K562 (cell line): Measurements from ENCODE around the gene GPR55. TPM values are rescaled to one million over a fixed set of nuclear protein-coding genes. Genes with fewer than 3 reads are reported as not detected.

Experiments
- ATAC-seq: fragments of 200-7000 bp; cut with Tn5 transposase; 3 replicates; pipeline ENCODE4 v1.9.1; 2020; ENCODE audit warnings: moderate library complexity
- BruUV-seq: library from RNA; stranded (reverse); fragments of 400-500 nt; replicated peaks from 2 replicates; lab custom pipeline; 2021; lab: Mats Ljungman, UMichigan
- CTCF ChIA-PET: fragments of 300-600 bp; formaldehyde crosslinking; extraction: SDS; loops from one replicate; lab custom pipeline; 2021; ENCODE audit warnings: low intra/inter-chr PET ratio; lab: Yijun Ruan, JAX
- POLR2A ChIA-PET: fragments of 300-600, 350-650 bp; sonication (Branson Sonifier 250); formaldehyde crosslinking; extraction: SDS; loops from one replicate; lab custom pipeline; 2021; ENCODE audit warnings: antibody characterized with exemption, inconsistent platforms; lab: Yijun Ruan, JAX
- DNase-seq, 4 experiments: peaks; one replicate each; pipeline versions ENCODE4 v3.0.0 to v3.0.0-alpha.2; 2011 to 2018; ENCODE audit warnings: low spot score in 3 of 4, mixed read lengths in 3 of 4; ENCODE audit errors: extremely low read depth in 1 of 4
- FAIRE-seq: peaks from 2 replicates; lab custom pipeline; 2011; peaks lifted over from hg19 to GRCh38; lab: Jason Lieb, UNC
- H2AFZ ChIP-seq: 2 replicates; pipeline ENCODE4 v1.6.0; 2011; ENCODE audit warnings: low read depth, low read length, control low read depth, inconsistent platforms
- H3K27ac ChIP-seq: fragments of 200-600 bp; 3 replicates; pipeline ENCODE4 v1.8.0; 2011; ENCODE audit warnings: low read depth, mild to moderate bottlenecking, control low read depth, inconsistent platforms, low read length, moderate library complexity, mixed read lengths; ENCODE audit errors: extremely low read depth
- H3K27me3 ChIP-seq, 2 experiments: fragments of 300-600 bp in 1 of 2; 2 replicates in 1 of 2; 3 replicates in 1 of 2; pipeline versions ENCODE4 v1.6.0 to v1.8.0; 2011; ENCODE audit warnings: inconsistent platforms in 2 of 2, low read length in 2 of 2, mild to moderate bottlenecking in 1 of 2, mixed read lengths in 1 of 2, moderate library complexity in 1 of 2; ENCODE audit not compliant: control insufficient read depth in 2 of 2, insufficient read depth in 2 of 2
- H3K36me3 ChIP-seq: fragments of 300-600 bp; 3 replicates; pipeline ENCODE4 v1.8.0; 2011; ENCODE audit warnings: mild to moderate bottlenecking, low read length, inconsistent platforms; ENCODE audit not compliant: control insufficient read depth, insufficient read depth
- H3K4me1 ChIP-seq, 2 experiments: fragments of 200-600 bp in 1 of 2; replicated peaks in 1 of 2; 2 replicates in 1 of 2; 3 replicates in 1 of 2; pipeline versions ENCODE4 v1.5.1 to v1.8.0; 2011; ENCODE audit warnings: inconsistent platforms in 2 of 2, low read length in 2 of 2, mild to moderate bottlenecking in 1 of 2, mixed read lengths in 1 of 2, moderate library complexity in 1 of 2; ENCODE audit not compliant: control insufficient read depth in 2 of 2, insufficient read depth in 2 of 2
- H3K4me2 ChIP-seq: 2 replicates; pipeline ENCODE4 v1.6.1; 2011; ENCODE audit warnings: low read length, control low read depth, inconsistent platforms, mixed read lengths; ENCODE audit not compliant: insufficient read depth
- H3K4me3 ChIP-seq: fragments of 200-600 bp; sonication (generic), shearing (Covaris generic); 2 replicates; pipeline ENCODE4 v1.5.1; 2016; ENCODE audit warnings: control low read depth, inconsistent platforms
- H3K79me2 ChIP-seq: fragments of 200-600 bp; 3 replicates; pipeline ENCODE4 v1.8.0; 2011; ENCODE audit warnings: low read length, inconsistent platforms; ENCODE audit not compliant: control insufficient read depth, insufficient read depth
- H3K9ac ChIP-seq, 2 experiments: 2 replicates each; pipeline versions ENCODE4 v1.6.0 to v1.6.1; 2011; ENCODE audit warnings: low read depth in 2 of 2, low read length in 2 of 2, control low read depth in 1 of 2, inconsistent platforms in 1 of 2, mild to moderate bottlenecking in 1 of 2, mixed read lengths in 1 of 2; ENCODE audit not compliant: insufficient read depth in 1 of 2
- H3K9me1 ChIP-seq: one replicate; pipeline ENCODE4 v1.6.0; 2011; ENCODE audit warnings: inconsistent platforms, mild to moderate bottlenecking, low read length, moderate library complexity; ENCODE audit not compliant: control insufficient read depth, insufficient read depth
- H3K9me3 ChIP-seq: replicated peaks from 2 replicates; pipeline ENCODE4 v1.5.1; 2011; ENCODE audit warnings: low read depth, low read length, inconsistent platforms; ENCODE audit not compliant: control insufficient read depth, insufficient read depth
- H4K20me1 ChIP-seq: replicated peaks from 2 replicates; pipeline ENCODE4 v1.6.1; 2011; ENCODE audit warnings: low read length, inconsistent platforms, mixed read lengths; ENCODE audit not compliant: control insufficient read depth, insufficient read depth
- BMI1 ChIP-seq: fragments of 150-350 bp; IDR thresholded peaks from 2 replicates; pipeline ENCODE4 v1.6.1; 2014; ENCODE audit warnings: low read length
- CBFA2T2 ChIP-seq: fragments of 450-650 bp; conservative IDR thresholded peaks from 2 replicates; pipeline ENCODE4 v1.6.1; 2017; ENCODE audit warnings: mild to moderate bottlenecking
- EGR1 ChIP-seq: fragments of 450-650 bp; conservative IDR thresholded peaks from 2 replicates; pipeline ENCODE4 v1.6.1; 2017; ENCODE audit warnings: mild to moderate bottlenecking
- HCFC1 ChIP-seq: IDR thresholded peaks from 2 replicates; pipeline ENCODE4 v1.6.1; 2012; ENCODE audit warnings: low read depth, low read length, improper control_type of control experiment
- OTX1 ChIP-seq: fragments of 450-650 bp; formaldehyde crosslinking; IDR thresholded peaks from 2 replicates; pipeline ENCODE4 v1.4.0; 2022; ENCODE audit warnings: mild to moderate bottlenecking
- RBM14 ChIP-seq: fragments of 200-400 bp; formaldehyde crosslinking; IDR thresholded peaks from 2 replicates; pipeline ENCODE4 v1.6.1; 2018; ENCODE audit warnings: low read depth, mild to moderate bottlenecking, low read length, moderate library complexity, borderline replicate concordance; ENCODE audit not compliant: insufficient read depth
- TRIM28 ChIP-seq: fragments of 450-650 bp; IDR thresholded peaks from 2 replicates; pipeline ENCODE4 v1.6.1; 2017
- ZBTB9 ChIP-seq: fragments of 450-650 bp; formaldehyde crosslinking; IDR thresholded peaks from 2 replicates; pipeline ENCODE4 v1.4.0; 2020; ENCODE audit warnings: mild to moderate bottlenecking, moderate library complexity
- WGBS: fragments of 100-300 bp; shearing (Covaris generic); methylation state at CpG from one replicate; pipeline ENCODE4 v1.1.6; 2016; ENCODE audit warnings: low coverage, mixed read lengths; ENCODE audit not compliant: insufficient coverage; ENCODE audit errors: missing lambda C conversion rate; 5-methylcytosine and 5-hydroxymethylcytosine counted together
- in situ Hi-C: fragments of 300-500 bp; cut with MboI; formaldehyde crosslinking; loops from 4 replicates; pipeline ENCODE4 v1.15.0; 2018; ENCODE audit warnings: inconsistent platforms, mixed read lengths
- intact Hi-C: fragments of 100-400 bp; cut with micrococcal nuclease; formaldehyde crosslinking; loops from 2 replicates; pipeline ENCODE4 v1.14.2; 2022
- polyA plus RNA-seq, 8 experiments: library from polyadenylated mRNA; depleted of rRNA in 4 of 8; stranded (reverse) in 5 of 8; unstranded in 3 of 8; fragments of >200 nt; fragmentation: Nextera tagmentation in 2 of 8; fragmentation: Illumina TruSeq in 1 of 8; extraction: Ambion mirVana in 2 of 8; extraction: Trizol in 1 of 8; gene quantifications; 2 replicates each; pipeline versions ENCODE4 v1.2.1 to v1.2.3, GENCODE V29; 2011 to 2014; ENCODE audit warnings: inconsistent platforms in 1 of 8, missing spikeins in 1 of 8
- total RNA-seq, 7 experiments: library from RNA; depleted of rRNA in 6 of 7; stranded (reverse); fragments of >200 nt in 6 of 7; fragmentation: Illumina TruSeq in 2 of 7; extraction: Trizol in 2 of 7; gene quantifications; 2 replicates each; pipeline versions ENCODE4 v1.2.1 to v1.2.3, GENCODE V29; 2011 to 2021; ENCODE audit warnings: low replicate concordance in 1 of 7

Gene GPR55
- total and polyA plus RNA-seq, 9 of the 15 experiments (the other 6 are each of a cell fraction or from before 2014, with no cell fraction given), result 0.11 to 0.49 (median 0.27) TPM

- H3K4me2 ChIP-seq, result no peak overlapping the region
- no peaks in the 10 kb centered on the region for H3K79me2 ChIP-seq
- WGBS, result 17% methylated on average over 12 of the region's 36 CpGs
- peaks cover 0 to 5% of the 10 kb centered on the region in 2 experiments; a peak in 2 of 5 replicates for H3K4me1 ChIP-seq
- DNase-seq (no peak), FAIRE-seq (no peak), ATAC-seq (no peak)
- H3K9me1 ChIP-seq, result no peaks in the 10 kb centered on the region
- H2AFZ ChIP-seq, result no peak overlapping the region
- CTCF ChIA-PET, result no interaction called here
- H3K9ac ChIP-seq, result no peak overlapping the region
- in situ Hi-C loops, result no loop called here
- TF ChIP-seq EGR1, result no peak
- no peak for TF ChIP-seq TRIM28
- TF ChIP-seq HCFC1, result no peak
- TF ChIP-seq ZBTB9, result no peak
- no peak for TF ChIP-seq RBM14
- TF ChIP-seq CBFA2T2, result no peak
- no peak for TF ChIP-seq OTX1 (CRISPR knock-in tag)
- TF ChIP-seq BMI1, result no peak
- TF ChIP-seq, all 486 proteins: peak for 0
- no TSS peak for BruUV-seq
- H3K27me3 ChIP-seq, result peaks cover 0 to 8% of the 10 kb centered on the region in 2 experiments; a peak in 2 of 5 replicates
- H3K4me3 ChIP-seq, result no peak overlapping the region
- no peaks in the 10 kb centered on the region; the same call in 1 of the 2 replicates for H3K9me3 ChIP-seq
- POLR2A ChIA-PET, result interaction anchor here (0.6 kb wide), 2 partner anchors 24 to 915 kb away, joined by 3 read pairs; no protein-coding TSS in a partner anchor
- H3K27ac ChIP-seq, result no peak overlapping the region
- H4K20me1 ChIP-seq, result no peaks in the 10 kb centered on the region
- no peaks in the 10 kb centered on the region for H3K36me3 ChIP-seq
- intact Hi-C loops, result no loop called here
Measured at GRCh38 chr2:230964136-230964730, 39.2 kb upstream of the GPR55 start.
